AG08396 (cell line): ENCODE results near the gene USP5.
A peak's percentile ranks its signal among the peaks of the same experiment; 100 is the strongest.

ENCODE experiments used
- DNase-seq: peaks from one replicate; pipeline ENCODE4 v3.0.0; 2012; ENCODE audit warnings: low spot score, mixed read lengths

USP5 gene

DNA sequence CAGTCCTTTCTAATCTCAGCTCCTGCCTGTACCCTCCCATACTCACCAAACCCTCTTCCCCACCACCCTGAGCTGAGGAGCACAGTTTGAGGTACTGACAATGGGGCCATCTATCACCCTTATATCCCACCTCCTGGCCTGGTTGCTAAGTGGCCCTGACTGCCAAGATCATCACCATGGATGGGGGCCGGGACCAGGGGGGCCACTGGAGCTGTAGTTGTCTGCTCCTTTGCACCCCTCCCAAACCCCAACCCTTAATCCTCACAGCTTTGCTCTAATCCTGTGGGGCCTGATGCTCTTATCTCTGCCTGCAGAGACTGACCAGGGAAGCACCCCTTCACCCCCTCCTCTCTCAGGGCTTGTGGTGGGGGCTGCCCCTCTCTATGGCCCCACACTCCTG, 11.6 kb upstream of the USP5 start:
- no peak for DNase-seq

DNA sequence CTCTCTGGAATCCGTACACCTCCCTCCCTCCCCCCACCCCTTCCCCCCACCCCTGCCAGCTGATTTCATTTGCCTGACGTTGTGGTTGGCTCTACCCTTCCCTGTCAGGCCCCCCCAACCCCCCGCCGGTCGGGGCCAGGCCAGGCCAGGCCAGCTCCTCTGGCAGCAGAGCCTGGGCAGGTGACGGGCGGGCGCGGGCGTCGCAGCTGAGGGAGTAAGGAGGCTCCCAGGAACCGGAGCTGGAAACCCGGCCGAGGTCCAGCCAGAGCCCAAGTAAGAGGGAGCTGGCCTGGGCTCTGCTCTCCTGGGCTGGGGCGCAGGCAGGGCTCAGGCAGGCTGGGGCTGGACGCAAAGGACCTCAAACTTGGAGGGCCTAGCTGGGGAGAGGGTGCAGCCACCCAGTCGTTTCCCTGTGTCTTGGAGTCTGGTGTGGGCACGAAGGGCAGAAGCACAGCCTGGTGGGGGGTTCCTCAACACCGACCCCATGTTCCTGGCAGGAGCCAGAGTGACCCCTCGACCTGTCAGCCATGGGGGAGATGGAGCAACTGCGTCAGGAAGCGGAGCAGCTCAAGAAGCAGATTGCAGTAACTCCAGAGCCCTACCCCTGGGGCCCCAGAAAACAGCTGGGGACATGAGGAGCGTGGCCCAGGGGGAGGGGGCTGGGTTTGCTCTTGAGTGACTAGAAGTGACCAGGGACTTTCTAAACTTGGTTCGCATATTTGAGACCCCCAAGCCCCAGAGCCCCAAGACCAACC, 11.0 kb upstream of the USP5 start, which contains the start of gene GNB3:
Gene GNB3 (plus strand): TSS at position 165 of the 755 bp plus-strand sequence. CDS start 363 bp downstream, at position 528.
- no peak for DNase-seq

DNA sequence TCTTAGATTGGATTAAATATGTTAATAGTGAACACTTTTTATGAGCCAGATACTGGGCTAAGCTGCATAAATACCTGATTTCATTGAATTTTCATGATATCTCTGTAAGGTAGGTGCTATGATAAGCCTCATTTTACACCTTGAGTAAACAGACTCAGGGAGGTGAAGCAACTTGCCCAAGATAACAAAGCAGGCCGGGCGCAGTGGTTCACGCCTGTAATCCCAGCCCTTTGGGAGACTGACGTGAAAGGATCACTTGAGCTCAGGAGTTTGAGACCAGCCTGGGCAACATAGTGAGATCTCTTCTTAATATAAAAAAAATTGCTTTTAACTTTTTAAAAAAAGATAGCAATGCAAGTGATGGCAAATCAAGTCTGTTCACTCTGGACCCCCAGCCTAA, 9.9 kb upstream of the USP5 start:
- no peak for DNase-seq

DNA sequence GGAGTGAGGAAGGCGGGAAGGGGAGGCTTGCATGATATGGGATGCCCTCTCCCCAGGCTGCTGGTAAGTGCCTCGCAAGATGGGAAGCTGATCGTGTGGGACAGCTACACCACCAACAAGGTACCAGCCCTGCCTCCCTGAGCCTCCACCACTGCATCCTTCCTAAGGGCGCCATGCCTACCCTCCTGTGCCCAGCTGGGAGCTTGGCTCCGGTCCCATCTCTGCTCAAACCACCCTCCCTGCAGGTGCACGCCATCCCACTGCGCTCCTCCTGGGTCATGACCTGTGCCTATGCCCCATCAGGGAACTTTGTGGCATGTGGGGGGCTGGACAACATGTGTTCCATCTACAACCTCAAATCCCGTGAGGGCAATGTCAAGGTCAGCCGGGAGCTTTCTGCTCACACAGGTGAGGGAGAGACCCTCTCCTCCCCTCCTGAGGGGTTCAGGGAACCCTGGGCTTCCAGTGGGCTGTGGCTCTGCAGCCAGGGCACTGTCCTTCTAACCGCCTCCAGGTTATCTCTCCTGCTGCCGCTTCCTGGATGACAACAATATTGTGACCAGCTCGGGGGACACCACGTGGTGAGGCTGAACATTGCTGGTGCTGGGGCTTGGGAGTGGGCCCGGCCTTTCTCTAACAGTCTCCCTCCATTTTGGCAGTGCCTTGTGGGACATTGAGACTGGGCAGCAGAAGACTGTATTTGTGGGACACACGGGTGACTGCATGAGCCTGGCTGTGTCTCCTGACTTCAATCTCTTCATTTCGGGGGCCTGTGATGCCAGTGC, 8.6 kb upstream of the USP5 start:
- DNase-seq, result no peak

DNA sequence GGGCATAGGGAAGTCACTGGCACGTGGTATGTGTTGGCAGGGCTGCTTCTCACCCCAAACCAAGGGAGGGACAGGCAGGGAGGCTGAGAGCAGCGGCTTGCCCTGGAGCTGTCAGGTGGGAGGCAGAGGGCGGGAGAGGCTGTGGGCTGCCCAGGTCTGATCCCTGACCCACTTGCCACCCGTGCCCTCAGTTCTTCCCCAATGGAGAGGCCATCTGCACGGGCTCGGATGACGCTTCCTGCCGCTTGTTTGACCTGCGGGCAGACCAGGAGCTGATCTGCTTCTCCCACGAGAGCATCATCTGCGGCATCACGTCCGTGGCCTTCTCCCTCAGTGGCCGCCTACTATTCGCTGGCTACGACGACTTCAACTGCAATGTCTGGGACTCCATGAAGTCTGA, 6.6 kb upstream of the USP5 start:
- DNase-seq, result no peak

DNA sequence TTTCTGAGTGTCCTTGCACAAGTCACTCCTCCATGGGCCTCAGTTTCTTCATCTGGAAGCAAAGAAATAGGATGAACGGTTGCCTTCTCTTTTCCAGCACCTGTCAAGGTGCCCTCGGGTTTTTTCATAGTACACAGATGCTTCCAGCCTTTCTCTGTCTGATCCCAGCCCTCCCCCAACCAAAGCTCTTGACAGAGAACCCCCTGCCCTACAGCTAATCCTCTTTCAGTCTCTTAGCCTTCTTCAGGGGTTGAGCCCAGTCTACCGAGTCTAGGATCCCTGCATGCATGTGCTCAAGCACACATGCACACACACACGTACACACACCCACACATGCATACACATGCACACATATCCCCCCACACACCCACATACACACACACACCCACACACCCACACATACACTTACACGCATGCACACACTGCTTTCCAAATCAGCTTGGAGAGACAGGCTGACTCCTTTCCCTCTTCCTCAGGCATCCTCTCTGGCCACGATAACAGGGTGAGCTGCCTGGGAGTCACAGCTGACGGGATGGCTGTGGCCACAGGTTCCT, 5.6 kb upstream of the USP5 start:
- DNase-seq, result no peak

DNA sequence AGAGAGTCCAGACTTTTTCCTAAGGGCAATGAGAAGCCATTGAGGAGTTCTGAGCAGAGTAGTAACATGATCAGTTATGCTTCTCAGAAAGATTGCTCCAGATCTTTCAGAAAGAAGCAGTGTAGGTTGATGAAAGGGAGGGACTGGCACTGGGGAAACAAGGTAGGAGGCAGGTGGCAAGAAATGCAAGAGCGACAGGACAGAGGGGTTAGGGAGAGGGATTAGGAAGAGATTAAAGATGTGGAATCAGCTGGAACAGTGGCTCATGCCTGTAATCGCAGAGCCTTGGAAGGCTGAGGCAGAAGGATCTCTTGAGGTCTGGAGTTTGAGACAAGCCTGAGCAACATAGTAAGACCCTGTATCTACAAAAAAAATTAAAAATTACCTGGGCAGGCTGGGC, 4.3 kb upstream of the USP5 start:
- DNase-seq, result no peak

DNA sequence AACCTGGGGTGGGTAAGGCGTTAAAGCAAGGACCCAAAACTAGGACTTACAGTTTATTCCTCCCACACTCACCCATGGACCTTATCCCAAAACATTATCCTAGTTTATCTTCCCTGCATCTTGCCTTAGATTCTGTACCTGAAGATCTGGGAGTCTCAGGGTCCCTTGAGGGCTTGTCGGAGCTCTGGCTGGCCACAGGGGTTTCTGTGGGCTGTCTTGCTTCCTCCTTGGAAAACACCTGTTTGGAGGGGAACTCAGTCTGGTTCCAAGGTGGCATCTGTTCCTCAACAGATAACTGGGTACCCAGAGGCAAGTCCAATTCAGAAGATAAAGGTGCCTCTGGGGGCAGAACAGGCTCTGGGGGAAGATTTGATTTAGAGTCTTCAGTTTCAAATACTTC, 2.5 kb upstream of the USP5 start:
- DNase-seq, result no peak

DNA sequence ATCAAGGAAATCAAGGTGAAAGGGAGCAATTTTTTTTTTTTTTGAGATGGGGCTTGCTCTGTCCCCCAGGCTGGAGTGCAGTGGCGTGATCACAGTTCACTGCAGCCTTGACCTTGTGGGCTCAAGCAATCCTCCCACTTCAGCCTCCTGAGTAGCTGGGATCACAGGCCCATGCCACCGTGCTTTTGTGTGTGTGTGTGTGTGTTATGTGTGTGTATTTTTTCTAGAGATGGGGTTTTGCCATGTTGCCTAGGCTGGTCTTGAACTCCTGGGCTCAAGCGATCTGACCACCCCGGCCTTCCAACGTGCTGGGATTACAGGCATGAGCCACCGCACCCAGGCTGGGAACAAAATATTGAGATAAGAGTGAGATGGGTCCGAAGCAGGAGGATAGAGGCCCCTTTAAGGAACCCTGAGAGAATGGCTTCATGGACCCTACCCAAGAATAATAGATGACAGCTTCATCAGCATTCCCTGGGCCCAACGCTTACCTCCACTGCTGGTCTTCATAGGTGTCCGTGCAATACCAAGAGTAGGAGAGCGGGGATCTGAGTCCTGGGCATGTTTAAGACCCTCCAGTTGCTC, 1.9 kb upstream of the USP5 start:
- DNase-seq, result no peak

DNA sequence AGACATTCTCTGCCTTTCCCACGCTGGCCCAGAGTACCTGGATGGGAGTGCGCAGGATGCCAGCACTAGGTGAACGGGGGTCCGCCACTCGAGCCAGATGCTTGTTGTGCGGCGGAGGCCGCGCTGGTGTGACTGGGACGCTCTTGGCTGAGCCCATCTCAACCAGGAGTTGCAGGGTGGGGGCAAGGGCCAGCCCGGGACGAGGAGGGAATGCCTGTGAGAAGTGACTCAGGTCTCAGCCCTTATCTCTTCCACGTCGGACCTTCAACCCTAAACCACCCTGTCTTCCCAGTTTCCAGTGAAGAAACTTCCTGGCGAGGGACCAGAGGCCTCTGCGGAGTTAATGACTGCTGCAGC, 1.2 kb upstream of the USP5 start:
- peak; percentile 32 for DNase-seq

DNA sequence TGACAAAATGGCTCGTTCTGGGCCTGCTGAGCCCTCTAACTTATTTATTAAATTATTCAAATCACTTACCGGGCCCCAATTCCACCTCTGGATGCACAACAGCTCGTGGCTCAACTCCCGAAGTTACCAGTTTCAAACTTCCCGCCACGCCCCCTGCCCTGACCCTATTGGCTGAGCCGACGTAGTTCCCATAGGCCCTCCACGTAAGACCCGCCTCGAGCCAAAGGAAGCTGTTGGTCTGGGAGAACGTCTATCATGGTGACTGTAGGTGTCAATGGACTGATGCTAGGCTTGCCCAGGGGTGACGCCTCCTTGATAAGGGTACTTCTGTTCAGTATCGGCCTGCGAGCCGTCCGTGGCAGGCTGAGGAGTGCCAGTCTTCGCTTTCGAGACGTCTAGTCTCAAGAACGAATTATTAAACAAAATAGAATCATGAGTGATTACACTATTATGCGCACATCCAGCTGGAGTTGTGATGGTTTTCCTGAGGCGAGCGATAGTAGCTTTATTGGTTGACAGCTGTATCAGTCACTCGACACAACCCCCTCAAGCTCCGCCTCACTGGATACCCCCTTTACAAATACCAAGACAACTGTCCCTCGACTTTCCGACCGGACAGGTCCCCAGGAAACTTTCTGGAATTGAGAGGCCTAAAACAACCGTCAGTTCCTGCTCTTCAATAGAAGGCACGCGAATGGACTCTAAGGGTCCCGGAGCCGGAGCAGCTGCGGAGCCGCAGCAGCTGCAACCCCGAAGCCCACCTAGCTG, 613 bp upstream of the USP5 start, which contains the start of gene CDCA3:
Gene CDCA3 (minus strand): TSS at position 134 of the 768 bp plus-strand sequence. CDS start 334 bp downstream, outside the sequence.
- peak; percentile 99 for DNase-seq

DNA sequence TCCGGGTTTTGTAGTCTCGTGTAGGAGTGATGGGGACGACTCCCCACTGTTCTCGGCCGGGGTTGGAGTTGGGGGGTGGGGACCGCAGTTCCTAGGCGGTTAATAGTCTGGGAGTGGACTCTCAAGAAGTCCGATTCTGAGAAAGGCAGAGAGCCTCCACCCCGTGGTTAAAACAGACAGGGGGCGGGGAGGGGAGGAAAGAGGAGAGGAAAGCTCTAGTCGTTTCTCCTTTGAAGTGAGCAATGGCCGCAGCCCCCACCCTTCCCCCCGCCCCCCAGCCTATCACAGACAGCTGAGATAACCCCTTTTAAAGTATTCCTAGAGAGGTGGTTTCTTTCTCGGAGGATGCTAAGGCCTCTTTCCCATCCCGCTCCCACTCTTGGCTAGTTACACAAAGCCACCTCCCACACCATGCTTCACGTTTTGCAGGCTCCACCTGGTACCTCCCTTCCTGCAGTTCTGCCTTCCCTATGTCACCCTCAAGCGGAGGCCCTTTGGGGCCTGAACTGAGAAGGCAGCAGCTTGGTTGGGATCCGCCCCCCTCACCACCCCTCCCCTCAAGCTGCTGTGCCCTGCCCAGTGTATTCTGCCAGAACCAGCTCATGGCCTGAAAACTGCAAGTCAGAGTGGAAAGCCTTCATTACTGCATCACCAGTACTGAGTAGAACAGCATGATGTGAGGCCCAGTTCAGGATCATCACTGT, 853 bp downstream of the USP5 start:
- DNase-seq, result peak; percentile 78

DNA sequence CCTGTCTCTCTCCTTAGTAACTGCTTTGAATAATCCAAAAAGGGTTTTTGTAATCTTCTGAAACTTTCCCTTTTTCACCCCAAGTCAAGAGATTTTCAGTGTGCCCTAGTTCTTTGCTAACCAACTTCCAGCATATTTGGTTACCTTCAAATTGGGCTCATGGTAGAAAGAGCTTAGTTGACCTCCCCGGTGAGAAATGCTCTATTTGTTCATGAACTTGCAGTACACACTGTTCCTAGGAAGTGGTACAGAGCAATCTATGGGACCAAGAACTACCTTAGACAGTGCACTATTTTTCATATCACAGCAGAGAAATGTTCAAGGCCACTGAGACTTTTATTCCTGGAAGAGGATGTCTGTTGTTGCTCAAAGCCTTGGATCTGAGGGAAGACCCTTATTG, 1.7 kb downstream of the USP5 start:
- no peak for DNase-seq

DNA sequence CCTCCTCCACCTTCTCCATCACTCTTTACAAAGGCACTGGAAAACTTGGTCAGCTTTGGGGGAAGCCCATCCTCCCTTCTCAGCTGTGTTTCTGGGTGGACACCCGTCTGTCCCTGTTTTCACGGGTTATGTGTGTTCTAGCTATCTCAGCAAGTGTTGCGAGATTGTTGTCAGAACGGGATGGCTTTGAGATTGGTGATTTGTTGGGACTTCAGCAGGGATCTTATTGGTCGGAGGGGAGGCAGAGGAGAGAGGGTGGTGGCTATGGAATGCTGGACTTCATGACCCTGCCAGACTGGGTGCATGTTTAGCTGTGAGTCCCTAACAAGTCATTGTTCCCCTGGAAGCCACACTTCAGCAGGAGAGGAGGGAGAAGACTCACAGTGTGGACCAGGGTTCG, 2.1 kb downstream of the USP5 start:
- no peak for DNase-seq

DNA sequence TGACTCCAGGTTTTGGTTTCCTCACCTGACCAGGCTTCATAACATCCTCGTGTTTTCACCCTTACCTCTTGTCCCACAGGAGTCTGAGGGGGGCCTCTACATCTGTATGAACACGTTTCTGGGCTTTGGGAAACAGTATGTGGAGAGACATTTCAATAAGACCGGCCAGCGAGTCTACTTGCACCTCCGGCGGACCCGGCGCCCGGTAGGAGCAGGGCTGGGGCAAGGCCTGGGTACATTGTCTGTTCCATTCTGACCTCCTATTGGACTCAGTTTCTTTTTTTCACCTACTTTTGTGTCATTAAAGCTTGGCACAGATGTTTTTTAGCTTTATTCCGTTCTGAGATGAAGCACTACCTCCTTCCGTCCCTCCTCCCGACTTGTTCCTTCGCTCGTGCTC, 3.4 kb downstream of the USP5 start:
- no peak for DNase-seq

DNA sequence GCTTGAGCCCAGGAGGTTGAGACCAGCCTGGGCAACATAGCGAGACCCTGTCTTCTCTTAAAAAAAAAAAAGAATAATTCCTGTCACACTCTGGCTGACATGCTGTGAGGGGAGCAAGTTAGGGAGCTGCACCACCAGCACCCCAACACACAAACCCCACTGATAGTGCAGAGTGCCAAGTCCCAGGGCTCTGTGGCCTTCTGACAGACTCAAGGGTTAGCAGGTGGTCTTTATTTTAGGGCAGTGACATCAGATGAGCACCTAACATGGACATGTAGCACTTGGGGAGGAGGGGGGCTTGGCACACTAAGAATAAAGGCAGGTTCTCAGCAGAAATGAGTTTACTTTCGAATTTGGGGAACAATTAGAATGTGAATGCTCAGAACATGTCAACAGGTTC, 6.8 kb downstream of the USP5 start:
- no peak for DNase-seq

DNA sequence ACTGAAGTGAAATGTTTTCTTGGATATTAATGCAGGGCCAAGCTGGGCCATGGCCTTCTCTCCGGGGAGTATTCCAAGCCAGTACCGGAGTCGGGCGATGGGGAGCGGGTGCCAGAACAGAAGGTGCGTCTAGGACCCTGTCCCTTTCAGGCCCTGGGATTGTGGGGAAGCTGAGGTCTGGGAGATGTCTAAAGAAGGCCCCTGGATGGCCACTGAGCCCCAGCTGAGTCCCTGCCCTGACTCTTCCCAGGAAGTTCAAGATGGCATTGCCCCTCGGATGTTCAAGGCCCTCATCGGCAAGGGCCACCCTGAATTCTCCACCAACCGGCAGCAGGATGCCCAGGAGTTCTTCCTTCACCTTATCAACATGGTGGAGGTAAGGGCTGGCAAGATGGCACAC, 8.2 kb downstream of the USP5 start:
- DNase-seq, result no peak

DNA sequence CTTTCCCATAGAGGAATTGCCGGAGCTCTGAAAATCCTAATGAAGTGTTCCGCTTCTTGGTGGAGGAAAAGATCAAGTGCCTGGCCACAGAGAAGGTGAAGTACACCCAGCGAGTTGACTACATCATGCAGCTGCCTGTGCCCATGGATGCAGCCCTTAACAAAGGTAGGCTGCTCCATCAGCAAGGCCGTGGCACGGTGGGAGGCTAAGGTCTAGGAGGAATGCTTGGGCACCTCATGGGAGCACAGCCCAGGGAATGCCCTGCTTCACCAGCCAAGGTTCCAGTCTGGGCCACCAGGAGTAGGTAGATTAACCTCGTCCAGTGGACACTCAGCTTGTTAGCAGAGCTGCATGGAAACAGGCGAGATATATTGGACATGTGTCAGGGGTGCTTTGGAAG, 9.0 kb downstream of the USP5 start:
- no peak for DNase-seq

DNA sequence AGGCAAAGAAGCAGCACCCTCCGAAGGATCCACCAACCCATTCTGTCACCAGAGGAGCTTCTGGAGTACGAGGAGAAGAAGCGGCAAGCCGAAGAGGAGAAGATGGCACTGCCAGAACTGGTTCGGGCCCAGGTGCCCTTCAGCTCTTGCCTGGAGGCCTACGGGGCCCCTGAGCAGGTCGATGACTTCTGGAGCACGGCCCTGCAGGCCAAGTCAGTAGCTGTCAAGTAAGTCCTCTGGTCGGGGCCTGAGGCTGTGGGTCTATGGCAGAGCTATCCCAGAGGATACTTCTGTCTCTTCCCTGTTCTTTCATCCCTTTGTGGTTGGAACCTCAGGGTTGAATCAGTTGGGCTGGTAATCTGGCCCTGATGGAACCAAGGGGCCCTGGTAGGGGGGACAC, 9.4 kb downstream of the USP5 start:
- no peak for DNase-seq

DNA sequence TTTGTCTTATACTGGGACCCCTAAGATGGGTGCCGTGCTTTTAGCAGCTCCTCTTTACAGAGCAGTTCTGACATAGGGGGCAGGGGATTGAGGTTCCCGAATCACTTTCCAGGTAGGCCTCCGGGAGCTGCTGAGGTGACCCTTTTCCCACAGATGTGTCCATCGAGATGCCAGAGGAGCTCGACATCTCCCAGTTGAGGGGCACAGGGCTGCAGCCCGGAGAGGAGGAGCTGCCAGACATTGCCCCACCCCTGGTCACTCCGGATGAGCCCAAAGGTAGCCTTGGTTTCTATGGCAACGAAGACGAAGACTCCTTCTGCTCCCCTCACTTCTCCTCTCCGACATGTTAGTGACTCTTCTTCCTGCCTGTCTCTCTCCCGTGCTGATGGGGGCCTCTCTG, 11.1 kb downstream of the USP5 start:
- DNase-seq, result no peak

DNA sequence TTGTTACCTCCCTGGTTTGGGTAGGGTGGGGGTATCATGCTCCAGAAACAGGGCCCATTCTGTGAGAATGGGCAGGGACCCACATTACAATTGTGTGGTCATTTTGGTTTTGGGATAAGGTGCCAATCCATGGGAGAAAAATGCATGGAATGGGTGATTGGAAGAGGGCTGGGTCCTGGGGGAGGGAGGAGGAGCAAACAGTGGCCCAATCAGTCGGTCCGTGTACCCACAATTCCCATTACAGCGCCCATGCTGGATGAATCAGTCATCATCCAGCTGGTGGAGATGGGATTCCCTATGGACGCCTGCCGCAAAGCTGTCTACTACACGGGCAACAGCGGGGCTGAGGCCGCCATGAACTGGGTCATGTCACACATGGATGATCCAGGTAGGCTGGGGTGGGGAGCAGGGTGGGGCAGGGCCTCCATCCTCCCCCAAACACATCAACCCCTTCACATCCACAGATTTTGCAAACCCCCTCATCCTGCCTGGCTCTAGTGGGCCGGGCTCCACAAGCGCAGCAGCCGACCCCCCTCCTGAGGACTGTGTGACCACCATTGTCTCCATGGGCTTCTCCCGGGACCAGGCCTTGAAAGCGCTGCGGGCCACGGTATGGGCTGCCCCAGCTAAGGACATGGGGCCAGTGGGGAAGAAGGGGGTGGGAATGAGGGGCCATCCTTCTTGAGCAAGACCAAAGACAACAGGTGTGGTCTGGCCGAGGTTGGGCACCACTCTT, 11.8 kb downstream of the USP5 start:
- no peak for DNase-seq
